Measurements from ENCODE around the gene LAMA2. TPM values are rescaled to one million over a fixed set of nuclear protein-coding genes. Genes with fewer than 3 reads are reported as not detected.
A peak's percentile ranks its signal among the peaks of the same experiment; 100 is the strongest.

Gene LAMA2
- total RNA-seq, 1 donor from 2014 or later: 88.8 TPM

DNA sequence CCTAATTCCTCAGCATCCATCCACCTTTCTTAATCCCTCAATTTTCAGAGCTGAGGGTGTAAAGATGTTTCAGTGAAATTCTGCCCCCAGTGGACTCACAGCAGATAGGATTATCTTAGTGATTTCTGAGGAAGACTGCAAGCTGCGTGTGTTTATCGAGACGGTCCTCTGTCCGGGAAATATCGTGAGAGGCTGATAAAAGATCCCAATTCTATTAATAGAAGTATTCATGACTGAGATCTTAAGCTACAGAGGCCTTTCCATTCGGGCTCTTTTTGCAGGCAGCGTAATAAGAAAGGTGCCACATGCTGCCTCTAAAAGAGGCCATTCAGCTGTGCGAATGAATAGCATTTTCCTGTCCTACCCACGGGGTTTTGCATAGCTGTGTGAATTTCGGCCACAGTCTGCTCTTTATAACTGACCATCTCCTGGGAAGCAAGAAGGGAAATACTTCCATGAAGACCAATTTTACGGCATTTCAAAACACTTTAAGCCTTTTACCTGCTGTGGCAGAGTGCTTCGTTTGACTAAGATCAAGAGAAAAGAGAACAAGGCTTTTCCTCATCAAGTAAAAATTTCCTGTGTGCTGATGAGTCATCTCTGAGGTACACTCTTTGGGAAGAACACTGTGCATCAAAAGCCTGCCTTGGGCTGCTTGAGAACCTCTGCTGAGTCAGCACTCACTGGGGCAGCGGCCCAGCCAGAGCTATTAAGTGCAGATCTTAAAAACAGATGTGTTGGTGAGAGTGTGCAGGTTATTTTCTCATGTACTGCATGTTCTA is 618.2 kb downstream of the LAMA2 start:
- intact Hi-C loops (cut with DNase I): no loop called here
- no peak for DNase-seq (ENCODE audit: low spot score)
- ATAC-seq: peak; percentile 83

DNA sequence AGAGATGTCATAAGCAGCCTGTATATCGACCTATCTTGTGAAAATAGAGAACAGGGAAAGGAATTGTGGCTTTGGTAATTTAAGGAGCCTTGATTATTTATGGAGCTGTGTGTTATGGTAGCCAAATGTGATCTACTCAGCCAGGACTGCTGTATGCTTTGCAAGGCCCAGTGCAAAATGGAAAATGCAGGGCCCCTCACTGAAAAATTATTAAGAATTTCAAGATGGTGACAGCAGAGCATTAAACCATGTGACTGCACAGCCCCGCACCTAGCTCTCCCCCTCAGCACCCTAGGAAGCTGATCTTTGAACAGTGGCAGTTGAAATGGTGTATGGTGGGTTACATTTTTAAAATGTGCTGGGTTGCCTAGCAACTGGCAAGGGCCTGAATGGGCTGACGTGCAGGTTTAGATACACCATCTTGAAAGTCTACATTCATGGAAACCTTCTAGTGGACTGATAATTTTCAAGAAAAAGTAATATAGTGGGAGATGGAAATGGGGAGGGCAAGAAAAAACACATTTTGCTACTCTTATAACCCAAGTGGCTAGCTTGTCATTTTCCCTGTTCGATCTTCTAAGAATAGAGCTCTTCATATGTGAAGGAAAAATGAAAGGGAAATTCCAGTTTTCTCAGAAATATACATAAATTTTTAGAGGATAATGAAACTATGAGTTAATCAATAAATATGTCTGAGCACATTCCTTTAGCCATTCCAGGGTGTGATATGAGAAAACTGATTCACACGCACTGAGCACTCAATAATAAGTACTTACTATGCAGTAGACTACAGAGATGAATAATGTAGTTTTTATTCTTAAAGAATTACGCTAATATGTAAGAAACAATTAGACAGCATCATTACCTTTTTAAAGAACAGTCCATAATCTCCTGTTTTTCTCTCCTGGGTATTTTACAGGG is 619.1 kb downstream of the LAMA2 start:
- intact Hi-C loops (cut with DNase I): no loop called here
- no peak for ATAC-seq
- DNase-seq (ENCODE audit: low spot score): no peak

DNA sequence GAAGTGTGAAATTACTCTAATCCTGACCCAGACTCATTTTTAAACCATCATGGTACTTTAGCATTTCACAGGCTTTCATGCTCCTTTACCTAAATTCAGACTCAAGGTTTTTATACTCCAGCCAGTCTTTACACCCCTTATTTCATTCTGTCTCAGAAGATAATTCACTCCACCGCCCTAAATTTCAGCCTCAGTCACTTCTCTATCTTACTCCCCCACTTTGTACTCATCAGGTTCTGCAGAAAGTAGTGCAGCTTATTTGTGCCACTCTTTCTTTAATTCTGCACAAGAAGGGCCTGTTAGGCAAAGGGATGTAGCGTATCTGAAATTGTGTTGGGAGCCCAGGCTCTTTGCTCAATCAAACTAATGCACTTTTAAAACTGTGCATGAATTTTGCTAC is 621.5 kb downstream of the LAMA2 start:
- no peak for ATAC-seq
- intact Hi-C loops (cut with DNase I): no loop called here
- DNase-seq (ENCODE audit: low spot score): no peak

DNA sequence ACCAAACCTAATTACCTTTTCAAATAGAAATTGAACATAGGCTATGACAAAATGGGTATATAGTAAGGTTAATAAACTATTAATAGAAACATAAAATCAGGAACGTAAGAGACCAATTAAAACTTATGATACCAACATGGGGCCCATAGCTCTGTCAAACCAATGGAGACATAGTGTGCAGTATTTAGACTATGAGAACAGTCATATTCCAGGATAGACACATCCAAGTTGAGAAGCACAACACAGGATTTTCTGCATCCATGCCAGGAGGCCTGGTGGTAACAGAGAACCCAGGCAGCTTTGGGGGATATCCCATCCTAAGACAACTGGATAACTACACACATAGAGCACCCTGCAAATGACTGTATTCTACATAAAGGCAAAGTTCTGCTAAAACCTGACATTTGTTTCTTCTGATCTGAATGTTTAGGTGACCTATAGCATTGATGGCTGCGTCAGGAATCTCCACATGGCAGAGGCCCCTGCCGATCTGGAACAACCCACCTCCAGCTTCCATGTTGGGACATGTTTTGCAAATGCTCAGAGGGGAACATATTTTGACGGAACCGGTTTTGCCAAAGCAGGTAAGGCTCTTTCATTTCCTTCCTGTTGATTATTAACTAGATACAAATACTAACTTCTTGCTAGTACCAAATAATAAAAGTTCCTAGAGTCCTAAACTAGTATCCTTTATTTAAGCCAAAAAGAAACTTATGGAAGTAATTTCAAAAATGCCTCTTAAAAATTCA is 624.3 kb downstream of the LAMA2 start:
- ATAC-seq: no peak

DNA sequence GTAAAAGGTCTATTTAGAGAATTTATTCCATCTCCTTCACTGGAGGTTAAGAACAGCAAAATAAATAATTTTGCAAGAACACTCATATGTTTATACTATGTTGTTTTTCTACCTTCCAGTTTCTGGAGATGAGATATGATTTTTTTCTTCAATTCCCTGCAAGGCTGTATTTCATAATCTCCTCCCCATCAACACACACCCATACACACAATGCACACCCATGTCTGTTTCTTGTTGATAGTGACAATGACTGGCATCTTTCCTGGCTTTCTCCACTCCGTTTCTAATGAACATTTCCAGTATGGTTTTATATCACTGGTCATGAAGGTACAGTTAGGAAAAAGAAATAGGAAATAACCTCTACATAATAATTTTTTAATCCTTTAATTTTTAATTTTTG is 624.9 kb downstream of the LAMA2 start:
- intact Hi-C loops (cut with DNase I): no loop called here
- ATAC-seq (no peak), DNase-seq (ENCODE audit: low spot score) (no peak)

More for the DNA sequence above, 624.3 kb downstream of the LAMA2 start:
- no peak for DNase-seq (ENCODE audit: low spot score)
- intact Hi-C loops (cut with DNase I): no loop called here

DNA sequence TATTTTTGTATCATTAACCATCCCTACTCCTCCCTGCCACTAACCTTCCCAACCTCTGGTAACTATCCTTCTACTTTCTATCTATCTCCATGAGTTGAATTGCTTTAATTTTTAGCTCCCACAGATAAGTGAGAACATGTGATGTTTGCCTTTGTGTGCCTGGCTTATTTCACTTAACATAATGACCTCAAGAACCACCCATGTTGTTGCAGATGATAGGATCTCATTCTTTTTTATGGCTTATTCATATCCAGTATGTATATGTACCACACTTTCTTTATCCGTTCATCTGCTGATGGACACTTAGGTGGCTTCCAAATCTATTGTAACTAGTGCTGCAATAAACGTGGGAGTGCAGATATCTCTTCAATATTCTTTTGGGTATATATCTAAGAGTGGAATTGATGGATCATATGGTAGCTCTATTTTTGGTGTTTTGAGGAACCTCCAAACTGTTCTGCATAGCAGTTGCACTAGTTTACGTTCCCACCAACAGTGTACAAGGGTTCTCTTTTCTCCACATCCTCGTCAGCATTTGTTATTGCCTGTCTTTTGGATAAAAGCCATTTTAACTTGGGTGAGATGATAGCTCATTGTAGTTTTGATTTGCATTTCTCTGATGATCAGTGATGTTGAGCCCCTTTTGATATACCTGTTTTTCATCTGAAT is 625.7 kb downstream of the LAMA2 start:
- ATAC-seq: no peak
- DNase-seq (ENCODE audit: low spot score): no peak
- intact Hi-C loops (cut with DNase I): no loop called here

DNA sequence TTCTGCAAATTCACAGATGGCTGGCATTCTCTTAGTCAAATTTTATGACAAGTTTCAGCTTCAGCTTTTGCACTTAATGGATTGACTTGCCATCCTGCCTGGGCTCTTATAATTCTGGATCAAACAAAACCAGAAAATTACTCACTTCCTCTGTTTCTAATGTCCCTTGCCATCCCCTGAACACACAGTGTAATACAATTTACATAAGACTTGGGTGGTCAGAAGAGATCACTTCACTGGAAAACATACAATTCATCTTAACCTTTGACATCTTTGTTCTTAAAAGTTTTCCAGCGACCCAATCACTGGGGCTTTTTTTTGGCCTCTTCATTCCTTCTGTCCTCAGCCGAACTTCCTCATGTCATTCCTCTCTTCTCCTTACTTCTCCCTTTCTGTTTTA is 628.0 kb downstream of the LAMA2 start:
- ATAC-seq (no peak), DNase-seq (ENCODE audit: low spot score) (no peak)
- intact Hi-C loops (cut with DNase I): no loop called here

DNA sequence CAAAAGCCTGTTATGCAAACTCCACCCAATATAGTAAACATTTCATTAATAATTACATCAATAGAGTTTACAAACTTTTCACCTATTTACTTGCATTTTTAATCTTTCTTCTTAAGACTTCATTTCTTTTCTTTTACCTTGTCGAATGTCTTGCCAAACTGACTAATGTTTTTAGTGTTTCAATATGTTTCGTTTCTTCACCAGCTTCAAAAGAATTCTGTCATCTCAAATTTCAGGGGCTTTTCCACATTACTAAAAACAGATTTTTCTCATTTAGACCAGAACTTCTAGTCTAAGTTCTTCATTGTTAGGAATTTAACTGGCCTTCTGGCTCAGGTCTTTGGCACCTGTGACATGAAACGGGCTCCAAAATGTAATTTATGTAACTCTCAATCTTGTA is 630.5 kb downstream of the LAMA2 start:
- ATAC-seq: no peak
- intact Hi-C loops (cut with DNase I): no loop called here

DNA sequence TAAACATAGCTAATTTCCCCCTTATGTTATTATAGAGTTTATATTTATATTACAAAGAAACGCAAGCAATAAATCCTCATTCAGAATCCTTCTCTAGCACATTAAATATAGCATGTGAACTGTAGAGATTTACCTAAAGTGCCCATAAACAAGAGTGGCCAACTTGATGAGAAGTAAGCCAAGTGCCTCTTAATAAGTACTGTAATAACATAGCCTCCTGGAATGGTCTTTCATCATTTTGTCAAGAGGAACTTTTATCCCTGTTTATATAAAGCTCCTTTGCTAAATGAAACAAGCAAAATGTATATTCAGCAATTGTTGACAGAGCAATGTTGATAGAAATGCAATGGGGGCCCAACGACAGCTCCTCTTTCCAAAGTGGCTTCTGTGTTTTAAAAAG is 632.1 kb downstream of the LAMA2 start:
- DNase-seq (ENCODE audit: low spot score) (no peak), ATAC-seq (no peak)
- intact Hi-C loops (cut with DNase I): no loop called here

More for the DNA sequence above, 630.5 kb downstream of the LAMA2 start:
- no peak for DNase-seq (ENCODE audit: low spot score)

DNA sequence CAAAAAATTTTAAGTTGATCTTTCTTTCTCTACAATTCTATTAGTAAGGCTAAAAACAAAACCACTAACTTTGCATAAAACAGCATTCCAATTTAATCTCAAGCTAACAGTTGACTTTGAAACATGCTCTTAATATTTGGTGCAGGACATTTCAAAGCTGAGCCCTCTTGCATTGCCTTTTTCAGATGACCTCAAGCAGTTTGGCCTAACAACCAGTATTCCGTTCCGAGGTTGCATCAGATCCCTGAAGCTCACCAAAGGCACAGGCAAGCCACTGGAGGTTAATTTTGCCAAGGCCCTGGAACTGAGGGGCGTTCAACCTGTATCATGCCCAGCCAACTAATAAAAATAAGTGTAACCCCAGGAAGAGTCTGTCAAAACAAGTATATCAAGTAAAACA is 633.1 kb downstream of the LAMA2 start:
- ATAC-seq (peak; percentile 32), DNase-seq (ENCODE audit: low spot score) (no peak)
- intact Hi-C loops (cut with DNase I): no loop called here

DNA sequence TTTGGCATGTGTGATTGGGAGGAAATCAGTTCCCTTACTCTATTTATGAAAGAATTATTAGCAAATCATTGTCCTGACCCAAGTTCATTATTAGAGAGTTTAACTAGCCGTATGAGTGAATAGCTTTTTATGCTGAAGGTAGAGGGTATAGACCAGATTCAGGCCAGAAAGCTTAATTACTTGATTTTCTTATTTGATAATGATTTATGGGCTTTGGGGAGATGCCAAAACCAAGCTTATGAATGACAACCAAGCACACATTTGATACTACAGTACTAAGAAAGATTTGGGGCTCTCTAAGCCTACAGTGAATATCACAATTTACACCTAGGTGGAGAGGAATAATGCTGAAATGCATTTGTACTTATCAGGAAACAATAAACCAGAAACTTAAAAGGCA is 633.8 kb downstream of the LAMA2 start:
- intact Hi-C loops (cut with DNase I): no loop called here
- ATAC-seq: no peak

DNA sequence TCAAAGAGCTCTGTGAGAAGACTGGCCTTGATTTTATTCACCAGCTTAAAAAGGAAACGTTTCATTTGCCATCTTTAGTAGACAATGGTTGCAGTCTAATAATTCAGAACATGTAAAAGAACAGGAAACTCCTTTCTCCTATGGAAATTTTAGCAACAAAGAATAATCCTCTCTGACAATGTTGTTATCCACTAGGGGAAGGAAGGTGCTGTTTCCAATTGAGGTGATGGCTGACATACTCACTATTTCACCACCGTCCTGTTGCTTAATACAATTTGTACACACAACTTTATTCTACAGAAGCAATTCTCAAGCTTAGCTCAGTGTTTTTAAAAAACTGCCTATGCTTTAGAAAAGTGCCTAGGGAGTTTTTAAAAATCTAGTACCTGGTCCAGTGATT is 634.4 kb downstream of the LAMA2 start:
- intact Hi-C loops (cut with DNase I): no loop called here
- no peak for ATAC-seq
- DNase-seq (ENCODE audit: low spot score): no peak

More for the DNA sequence above, 633.8 kb downstream of the LAMA2 start:
- no peak for DNase-seq (ENCODE audit: low spot score)

DNA sequence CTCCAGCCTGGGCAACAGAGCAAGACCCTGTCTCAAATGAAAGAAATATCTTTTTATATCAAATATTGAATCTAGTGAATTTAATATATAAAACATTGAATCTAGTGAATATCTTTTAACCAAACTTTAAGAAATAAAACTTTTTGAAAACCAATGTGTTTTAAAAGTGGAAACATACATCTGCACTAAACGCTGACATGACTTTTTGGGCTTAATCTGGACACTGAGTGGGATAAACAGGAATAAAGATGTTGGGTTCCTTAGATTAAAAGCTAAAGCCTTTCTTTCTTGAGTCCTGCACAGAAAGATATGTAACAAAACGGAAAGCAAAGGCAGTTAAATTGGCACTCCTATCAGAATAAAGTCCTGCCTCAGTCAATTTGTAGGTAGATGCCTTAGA is 636.8 kb downstream of the LAMA2 start:
- intact Hi-C loops (cut with DNase I): no loop called here
- DNase-seq (ENCODE audit: low spot score): no peak
- ATAC-seq: no peak

DNA sequence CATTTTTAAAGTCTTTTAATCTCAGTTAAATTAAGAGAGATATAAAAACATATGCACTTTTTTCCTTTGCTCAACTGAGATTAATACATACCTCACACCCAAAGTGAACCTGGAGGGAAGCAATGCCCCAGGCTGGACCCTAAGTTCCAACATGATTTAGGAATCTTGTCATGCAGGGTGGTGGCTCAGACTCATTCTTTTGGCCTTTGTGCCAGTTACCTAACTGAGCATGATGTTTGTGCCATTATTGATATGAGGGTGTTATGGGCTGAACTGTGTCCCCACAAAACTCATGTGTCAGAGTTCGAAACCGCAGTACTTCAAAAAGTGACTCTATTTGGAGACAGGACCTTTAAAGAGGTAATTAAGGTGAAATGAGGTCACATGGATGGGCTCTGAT is 639.0 kb downstream of the LAMA2 start:
- DNase-seq (ENCODE audit: low spot score) (no peak), ATAC-seq (no peak)
- intact Hi-C loops (cut with DNase I): no loop called here

DNA sequence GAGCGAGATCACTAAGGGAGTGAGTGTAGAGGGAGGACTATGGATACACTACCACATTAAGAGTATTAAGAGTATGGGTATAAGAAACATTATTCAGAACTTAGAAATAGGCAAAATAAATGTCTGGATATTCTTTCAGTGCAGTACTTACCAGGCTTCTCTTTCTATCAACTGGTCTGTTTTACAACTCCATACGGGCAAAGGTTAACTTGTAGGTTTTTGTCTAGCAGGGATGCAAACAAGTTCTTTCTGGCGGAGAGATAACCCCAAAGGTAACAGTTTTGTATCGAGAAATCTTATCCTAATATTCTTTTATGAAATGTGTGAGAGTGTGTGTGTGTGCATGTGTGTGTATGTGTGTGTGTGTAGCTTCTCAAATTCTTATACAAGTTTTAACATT is 640.9 kb downstream of the LAMA2 start:
- intact Hi-C loops (cut with DNase I): no loop called here

DNA sequence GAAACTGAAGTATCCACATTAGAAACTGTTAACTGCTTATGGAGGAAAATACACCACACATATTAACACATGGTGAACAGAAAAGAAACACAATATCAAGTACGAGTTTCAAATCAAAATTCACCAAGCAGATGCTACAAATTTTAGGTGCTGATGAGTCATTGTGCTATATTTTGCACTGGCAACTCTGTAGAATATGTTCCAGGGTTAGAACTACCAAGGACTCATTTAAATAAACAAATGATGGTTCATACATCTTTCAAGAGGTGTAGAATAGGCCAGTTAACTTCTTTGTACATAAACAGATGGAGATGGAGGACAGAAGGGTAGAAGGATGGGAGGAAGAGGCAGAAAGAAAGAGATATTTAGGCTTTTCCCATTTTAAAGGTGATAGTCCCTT is 642.1 kb downstream of the LAMA2 start:
- no peak for ATAC-seq
- intact Hi-C loops (cut with DNase I): no loop called here

More for the DNA sequence above, 640.9 kb downstream of the LAMA2 start:
- no peak for DNase-seq (ENCODE audit: low spot score)
- no peak for ATAC-seq

DNA sequence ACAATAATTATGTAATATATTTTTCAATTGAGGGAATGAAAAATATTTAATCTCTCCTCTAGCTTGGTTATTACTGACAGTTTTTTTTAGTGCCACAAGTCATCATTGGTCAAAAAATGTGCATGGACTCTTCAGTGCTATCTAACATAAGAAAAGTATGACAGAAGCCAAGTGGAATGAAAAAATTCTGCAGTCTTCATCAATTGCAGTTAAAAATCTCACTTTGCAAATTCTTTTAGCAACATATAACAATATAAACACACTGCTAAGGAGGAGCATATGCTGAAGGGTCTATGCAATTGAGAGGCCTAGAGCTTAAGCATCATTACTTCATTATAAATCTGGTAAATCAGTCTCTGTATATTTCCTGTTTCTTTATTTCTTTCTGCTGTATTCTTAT is 652.0 kb downstream of the LAMA2 start:
- intact Hi-C loops (cut with DNase I): no loop called here
- ATAC-seq: no peak
- no peak for DNase-seq (ENCODE audit: low spot score)

More for the DNA sequence above, 642.1 kb downstream of the LAMA2 start:
- no peak for DNase-seq (ENCODE audit: low spot score)

DNA sequence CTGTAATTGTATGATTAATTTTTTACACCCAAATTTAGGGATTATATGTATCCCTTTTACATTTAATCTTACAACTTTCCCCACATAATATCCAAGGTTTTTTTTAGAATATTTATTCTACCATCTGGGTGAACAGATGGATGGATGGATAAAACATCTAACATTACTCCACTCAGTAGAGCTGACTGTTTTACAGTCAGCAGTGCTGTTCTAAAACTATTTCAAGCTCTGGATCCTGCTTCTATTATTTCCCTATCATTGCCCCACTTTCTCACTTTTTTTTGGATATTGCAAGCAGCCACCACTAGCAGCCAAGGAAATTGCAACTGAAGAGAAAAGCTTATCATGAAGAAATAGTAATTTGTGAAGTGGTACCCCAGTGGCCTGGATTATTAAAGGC is 653.3 kb downstream of the LAMA2 start:
- intact Hi-C loops (cut with DNase I): no loop called here

DNA sequence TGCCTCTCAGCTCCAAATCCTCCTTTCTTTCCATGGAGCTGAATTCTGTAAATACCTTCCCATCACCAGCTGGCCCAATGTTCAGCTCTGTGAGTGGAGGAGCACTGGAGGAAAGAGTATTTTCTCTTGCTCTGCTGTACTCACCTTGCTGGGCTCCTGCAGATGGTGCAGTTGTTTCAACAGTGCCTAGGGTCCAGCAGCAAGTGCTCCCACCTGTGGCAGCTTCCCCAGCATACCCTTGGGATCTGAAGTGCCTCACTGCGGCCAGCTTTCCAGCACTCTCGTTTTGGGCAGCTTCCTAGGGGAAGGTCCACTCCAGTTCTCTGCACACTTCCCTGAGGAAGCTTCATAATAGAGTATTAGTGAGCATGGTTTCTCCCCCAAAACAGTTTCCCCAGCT is 656.1 kb downstream of the LAMA2 start:
- no peak for ATAC-seq
- DNase-seq (ENCODE audit: low spot score): no peak
- intact Hi-C loops (cut with DNase I): no loop called here

More for the DNA sequence above, 653.3 kb downstream of the LAMA2 start:
- DNase-seq (ENCODE audit: low spot score) (no peak), ATAC-seq (no peak)
